ENCODE measurements around the gene NCKAP5.

Gene NCKAP5

GRCh38 chr2:133568172-133568571 lies at the start of gene NCKAP5:
TSS of gene NCKAP5 (minus strand) at chr2:133568463. CDS start at chr2:133517526, 50,937 bp downstream.
- DNase-seq (ENCODE audit: low read depth in 2 of 2): no peak

- DNase-seq (ENCODE audit: low read depth in 2 of 2): no peak
Measured at GRCh38 chr2:133609664-133610063, 41.4 kb upstream of the NCKAP5 start.

- DNase-seq (ENCODE audit: low read depth in 2 of 2): no peak
Measured at GRCh38 chr2:133608291-133608690, 40.0 kb upstream of the NCKAP5 start.

- DNase-seq (ENCODE audit: low read depth in 2 of 2): no peak
Measured at GRCh38 chr2:133607679-133608078, 39.4 kb upstream of the NCKAP5 start.

- no peak for DNase-seq (ENCODE audit: low read depth in 2 of 2)
Measured at GRCh38 chr2:133606616-133607015, 38.4 kb upstream of the NCKAP5 start.

GRCh38 chr2:133605766-133606137 lies 37.5 kb upstream of the NCKAP5 start:
- DNase-seq (ENCODE audit: low read depth in 2 of 2): no peak

GRCh38 chr2:133605011-133605765 lies 36.9 kb upstream of the NCKAP5 start:
- DNase-seq (ENCODE audit: low read depth in 2 of 2): no peak

GRCh38 chr2:133603109-133603508 lies 34.8 kb upstream of the NCKAP5 start:
- DNase-seq (ENCODE audit: low read depth in 2 of 2): no peak

GRCh38 chr2:133602538-133602937 lies 34.3 kb upstream of the NCKAP5 start:
- DNase-seq (ENCODE audit: low read depth in 2 of 2): no peak

GRCh38 chr2:133600266-133600928 lies 32.1 kb upstream of the NCKAP5 start:
- DNase-seq (ENCODE audit: low read depth in 2 of 2): no peak

GRCh38 chr2:133599811-133600210 lies 31.5 kb upstream of the NCKAP5 start:
- DNase-seq (ENCODE audit: low read depth in 2 of 2): no peak

GRCh38 chr2:133599211-133599803 lies 31.0 kb upstream of the NCKAP5 start:
- DNase-seq (ENCODE audit: low read depth in 2 of 2): no peak

GRCh38 chr2:133598769-133599168 lies 30.5 kb upstream of the NCKAP5 start:
- DNase-seq (ENCODE audit: low read depth in 2 of 2): no peak

GRCh38 chr2:133596701-133597393 lies 28.6 kb upstream of the NCKAP5 start:
- no peak for DNase-seq (ENCODE audit: low read depth in 2 of 2)

GRCh38 chr2:133591164-133591563 lies 22.9 kb upstream of the NCKAP5 start:
- DNase-seq (ENCODE audit: low read depth in 2 of 2): no peak

GRCh38 chr2:133589456-133589855 lies 21.2 kb upstream of the NCKAP5 start:
- no peak for DNase-seq (ENCODE audit: low read depth in 2 of 2)

GRCh38 chr2:133588144-133588543 lies 19.9 kb upstream of the NCKAP5 start:
- no peak for DNase-seq (ENCODE audit: low read depth in 2 of 2)

- no peak for DNase-seq (ENCODE audit: low read depth in 2 of 2)
Measured at GRCh38 chr2:133586978-133587377, 18.7 kb upstream of the NCKAP5 start.

- DNase-seq (ENCODE audit: low read depth in 2 of 2): no peak
Measured at GRCh38 chr2:133581010-133581760, 12.9 kb upstream of the NCKAP5 start.

- peak in 1 of 2 experiments; percentile 23 for DNase-seq (ENCODE audit: low read depth in 2 of 2)
Measured at GRCh38 chr2:133579274-133579673, 11.0 kb upstream of the NCKAP5 start.

- DNase-seq (ENCODE audit: low read depth in 2 of 2): no peak
Measured at GRCh38 chr2:133576714-133577113, 8.5 kb upstream of the NCKAP5 start.

- no peak for DNase-seq (ENCODE audit: low read depth in 2 of 2)
Measured at GRCh38 chr2:133574620-133575019, 6.4 kb upstream of the NCKAP5 start.

Data from fibroblast of skin of left biceps (primary cell).